HepG2 (cell line): ENCODE results near the gene SEPTIN5. TPM values are rescaled to one million over a fixed set of nuclear protein-coding genes. Genes with fewer than 3 reads are reported as not detected.

Source experiments
- ATAC-seq: fragments of 200-7000 bp; cut with Tn5 transposase; 3 replicates; pipeline ENCODE4 v1.9.1; 2020; ENCODE audit warnings: mild to moderate bottlenecking, moderate library complexity
- BruUV-seq: library from RNA; stranded (reverse); fragments of 400-500 nt; replicated peaks from 2 replicates; lab custom pipeline; 2021; lab: Mats Ljungman, UMichigan
- CTCF ChIA-PET: fragments of 300-600 bp; formaldehyde crosslinking; extraction: SDS; loops from one replicate; lab custom pipeline; 2021; ENCODE audit warnings: low total read pairs, inconsistent platforms, low intra/inter-chr PET ratio; lab: Yijun Ruan, JAX
- POLR2A ChIA-PET: fragments of 350-600 bp; sonication (Branson Sonifier 250); formaldehyde crosslinking; loops from one replicate; lab custom pipeline; 2020; ENCODE audit warnings: antibody characterized with exemption, inconsistent platforms; lab: Yijun Ruan, JAX
- DNase-seq: peaks from one replicate; pipeline ENCODE4 v3.0.0-alpha.2; 2015; ENCODE audit warnings: low spot score
- FAIRE-seq: peaks from 3 replicates; lab custom pipeline; 2011; peaks lifted over from hg19 to GRCh38; lab: Jason Lieb, UNC
- H2AFZ ChIP-seq: one replicate; pipeline ENCODE4 v1.6.1; 2011; ENCODE audit warnings: low read length, inconsistent platforms
- H3K27ac ChIP-seq: fragments of 300-600 bp; 3 replicates; pipeline ENCODE4 v1.8.0; 2011; ENCODE audit warnings: mixed run types, mild to moderate bottlenecking, mixed read lengths, low read length, inconsistent platforms; ENCODE audit not compliant: insufficient read depth; ENCODE audit errors: extremely low read length
- H3K27me3 ChIP-seq, 2 experiments: fragments of 200-600 bp in 1 of 2; 2 replicates in 1 of 2; 3 replicates in 1 of 2; pipeline versions ENCODE4 v1.6.0 to v1.8.0; 2011; ENCODE audit warnings: low read length in 2 of 2, mild to moderate bottlenecking in 2 of 2, moderate library complexity in 2 of 2, inconsistent platforms in 1 of 2; ENCODE audit not compliant: insufficient read depth in 2 of 2, control insufficient read depth in 1 of 2
- H3K36me3 ChIP-seq, 2 experiments: fragments of 200-600 bp in 1 of 2; replicated peaks in 1 of 2; 2 replicates in 1 of 2; 3 replicates in 1 of 2; pipeline versions ENCODE4 v1.5.1 to v1.8.0; 2011; ENCODE audit warnings: low read length in 2 of 2, inconsistent platforms in 1 of 2; ENCODE audit not compliant: insufficient read depth in 2 of 2, control insufficient read depth in 1 of 2
- H3K4me1 ChIP-seq: 2 replicates; pipeline ENCODE4 v1.5.1; 2012; ENCODE audit warnings: low read length, inconsistent platforms; ENCODE audit not compliant: insufficient read depth
- H3K4me2 ChIP-seq: 2 replicates; pipeline ENCODE4 v1.6.0; 2011; ENCODE audit warnings: low read depth, low read length, inconsistent platforms
- H3K4me3 ChIP-seq, 3 experiments: fragments of 200-600 bp in 1 of 3; sonication (generic), shearing (Covaris generic) in 1 of 3; replicated peaks in 1 of 3; 2 replicates each; pipeline ENCODE4 v1.5.1; 2011 to 2016; ENCODE audit warnings: low read length in 3 of 3, inconsistent platforms in 2 of 3, low read depth in 2 of 3, mild to moderate bottlenecking in 2 of 3, control low read depth in 1 of 3, mixed read lengths in 1 of 3; ENCODE audit not compliant: insufficient read depth in 1 of 3
- H3K79me2 ChIP-seq: one replicate; pipeline ENCODE4 v1.6.1; 2011; ENCODE audit warnings: low read length, inconsistent platforms; ENCODE audit not compliant: insufficient read depth
- H3K9ac ChIP-seq: 2 replicates; pipeline ENCODE4 v1.6.0; 2011; ENCODE audit warnings: mild to moderate bottlenecking, low read depth, low read length, inconsistent platforms; ENCODE audit not compliant: insufficient read depth
- H3K9me3 ChIP-seq: 2 replicates; pipeline ENCODE4 v1.5.1; 2012; ENCODE audit warnings: mild to moderate bottlenecking, low read length
- H4K20me1 ChIP-seq: 2 replicates; pipeline ENCODE4 v1.6.0; 2011; ENCODE audit warnings: inconsistent platforms, mild to moderate bottlenecking, low read length, moderate library complexity; ENCODE audit not compliant: insufficient read depth
- DMTF1 ChIP-seq: sonication (generic); formaldehyde crosslinking; IDR thresholded peaks from 2 replicates; pipeline ENCODE4 v1.4.0; 2020; ENCODE audit warnings: mild to moderate bottlenecking, missing genetic modification reagents
- HIVEP1 ChIP-seq: sonication (generic); formaldehyde crosslinking; IDR thresholded peaks from 2 replicates; pipeline ENCODE4 v1.4.0; 2020; ENCODE audit warnings: mild to moderate bottlenecking, missing genetic modification reagents
- HMGXB4 ChIP-seq, 2 experiments: sonication (generic) in 1 of 2; formaldehyde crosslinking in 1 of 2; IDR thresholded peaks; 2 replicates each; pipeline versions ENCODE4 v1.4.0 to v1.6.1; 2018 to 2020; ENCODE audit warnings: missing genetic modification reagents in 2 of 2, borderline replicate concordance in 1 of 2, low read depth in 1 of 2, mild to moderate bottlenecking in 1 of 2, missing biosample characterization in 1 of 2
- MTA1 ChIP-seq: sonication (generic); formaldehyde crosslinking; IDR thresholded peaks from 2 replicates; pipeline ENCODE4 v1.4.0; 2020; ENCODE audit warnings: missing genetic modification reagents, mild to moderate bottlenecking, borderline replicate concordance
- NFKBIZ ChIP-seq: IDR thresholded peaks from 2 replicates; pipeline ENCODE4 v1.6.1; 2018; ENCODE audit warnings: missing genetic modification reagents, missing compliant biosample characterization
- NPAS2 ChIP-seq: sonication (generic); formaldehyde crosslinking; IDR thresholded peaks from 2 replicates; pipeline ENCODE4 v1.8.0; 2022; ENCODE audit warnings: mild to moderate bottlenecking, missing genetic modification reagents, borderline replicate concordance
- ONECUT2 ChIP-seq: sonication (generic); formaldehyde crosslinking; IDR thresholded peaks from 2 replicates; pipeline ENCODE4 v1.4.0; 2020; ENCODE audit warnings: missing genetic modification reagents
- PRMT3 ChIP-seq: sonication (generic); formaldehyde crosslinking; IDR thresholded peaks from 2 replicates; pipeline ENCODE4 v1.8.1; 2022; ENCODE audit warnings: low read depth, mild to moderate bottlenecking, moderate library complexity, missing genetic modification reagents, borderline replicate concordance
- ZNF552 ChIP-seq: sonication (generic); formaldehyde crosslinking; IDR thresholded peaks from 2 replicates; pipeline ENCODE4 v1.9.0; 2022; ENCODE audit warnings: missing genetic modification reagents, mild to moderate bottlenecking, borderline replicate concordance
- ZNF563 ChIP-seq: sonication (generic); formaldehyde crosslinking; IDR thresholded peaks from 2 replicates; pipeline ENCODE4 v1.8.0; 2022; ENCODE audit warnings: mild to moderate bottlenecking, moderate library complexity, missing genetic modification reagents
- ZNF724P ChIP-seq: sonication (generic); formaldehyde crosslinking; IDR thresholded peaks from 2 replicates; pipeline ENCODE4 v1.8.0; 2022; ENCODE audit warnings: missing genetic modification reagents, borderline replicate concordance
- WGBS: methylation state at CpG from one replicate; pipeline ENCODE4 v1.1.6; 2017; ENCODE audit warnings: low lambda C conversion rate; 5-methylcytosine and 5-hydroxymethylcytosine counted together
- in situ Hi-C: cut with HindIII; loops from 2 replicates; pipeline ENCODE4 v1.10.0; 2017; ENCODE audit warnings: low pct_unique_long_range_greater_than_20kb; ENCODE audit not compliant: extremely low pct_ligation_motif_present
- intact Hi-C: fragments of 100-400 bp; cut with micrococcal nuclease; formaldehyde crosslinking; loops from one replicate; pipeline ENCODE4 v1.10.0; 2022; ENCODE audit not compliant: unreplicated experiment
- polyA plus RNA-seq, 8 experiments: library from polyadenylated mRNA; depleted of rRNA in 3 of 8; stranded (reverse) in 7 of 8; unstranded in 1 of 8; fragments of >200 nt; fragmentation: Illumina TruSeq in 4 of 8; extraction: Trizol in 4 of 8; gene quantifications; 2 replicates each; pipeline versions ENCODE4 v1.2.1 to v1.2.3, GENCODE V29; 2011 to 2016; ENCODE audit warnings: low read depth in 4 of 8, missing spikeins in 1 of 8, mixed read lengths in 1 of 8; ENCODE audit not compliant: insufficient read depth in 1 of 8
- total RNA-seq, 5 experiments: library from RNA; depleted of rRNA; stranded (reverse); fragments of >200 nt; fragmentation: Illumina TruSeq; extraction: Trizol; gene quantifications; 2 replicates each; pipeline ENCODE4 v1.2.3, GENCODE V29; 2016; ENCODE audit warnings: low read depth in 1 of 5

The SEPTIN5 gene
- total and polyA plus RNA-seq, 2 of the 13 experiments (the other 11 are each of a cell fraction or from before 2014, with no cell fraction given), result 0.33 TPM; not detected in 1

GRCh38 chr22:19723983-19724827, 9.9 kb downstream of the SEPTIN5 start (continued):
- TF ChIP-seq HMGXB4 (CRISPR knock-in tag; IDR thresholded peaks at IDR 0.05; ENCODE audit: borderline replicate concordance in 1 of 2, low read depth in 1 of 2) (peak in 1 of 2 experiments; percentile 57; a peak in 1 of 4 replicates), MTA1 (CRISPR knock-in tag) (no peak)

- no peak for DNase-seq
- intact Hi-C loops (no loop called here), in situ Hi-C loops (loop anchor here (5.0 kb wide), 1 partner anchor 48 kb away; no protein-coding TSS in a partner anchor)
- no peak for TF ChIP-seq HIVEP1
- no peak for TF ChIP-seq ZNF552
- TF ChIP-seq NFKBIZ (CRISPR knock-in tag), result no peak
- no peak for TF ChIP-seq DMTF1
- no peak for TF ChIP-seq NPAS2 (CRISPR knock-in tag)
- no peak for TF ChIP-seq ZNF724P (CRISPR knock-in tag)
- TF ChIP-seq ONECUT2 (CRISPR knock-in tag), result no peak
- TF ChIP-seq ZNF563 (CRISPR knock-in tag), result no peak
- TF ChIP-seq PRMT3, result no peak
- H3K9me3 ChIP-seq, result no peaks in the 10 kb centered on the region
- 0 out of 2 replicates have a peak, but pooled peaks cover 5% of the 10 kb centered on the region for H4K20me1 ChIP-seq
- 31% methylated on average over 45 of the region's 45 CpGs for WGBS
- no peaks in the 10 kb centered on the region for H3K36me3 ChIP-seq
- H3K4me2 ChIP-seq, result no peak overlapping the region
- no peaks in the 10 kb centered on the region for H3K79me2 ChIP-seq
- no peak for ATAC-seq
- H3K4me3 ChIP-seq, result no peak overlapping the region
- peaks cover 25 to 84% of the 10 kb centered on the region in 2 experiments for H3K27me3 ChIP-seq
- no peak overlapping the region for H3K27ac ChIP-seq
- no peak overlapping the region for H2AFZ ChIP-seq
- FAIRE-seq, result no peak
- BruUV-seq, result no TSS peak
- CTCF ChIA-PET, result no interaction called here
- POLR2A ChIA-PET, result no interaction called here
- H3K9ac ChIP-seq, result no peak overlapping the region
- H3K4me1 ChIP-seq, result peaks cover 48% of the 10 kb centered on the region
Measured at GRCh38 chr22:19724927-19725661, 10.8 kb downstream of the SEPTIN5 start.
